ENCODE results near the gene MED29.

DNA sequence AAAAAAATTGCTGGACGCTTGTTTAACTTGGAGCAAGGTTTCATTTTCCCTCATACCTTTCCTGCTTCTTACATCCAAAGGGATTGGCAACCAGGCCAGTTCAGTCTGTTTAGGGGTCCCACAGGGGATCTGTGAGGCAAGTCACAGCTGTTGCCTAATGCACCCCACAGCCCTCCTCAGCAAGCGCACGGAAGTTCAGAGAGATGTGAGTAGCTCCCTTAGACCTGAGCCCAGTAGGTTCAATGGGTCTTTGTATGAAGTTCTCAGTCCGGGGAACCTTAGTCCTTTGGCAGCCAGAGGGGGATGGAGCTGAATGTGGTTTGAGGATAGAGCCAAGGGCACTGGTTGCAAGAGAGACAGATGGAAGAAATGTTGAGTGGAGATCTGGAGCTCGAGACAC lies 35.9 kb upstream of the MED29 start:
- TF ChIP-seq POLR2A (IDR thresholded peaks at IDR 0.05): no peak
- TF ChIP-seq, protein P1, sequence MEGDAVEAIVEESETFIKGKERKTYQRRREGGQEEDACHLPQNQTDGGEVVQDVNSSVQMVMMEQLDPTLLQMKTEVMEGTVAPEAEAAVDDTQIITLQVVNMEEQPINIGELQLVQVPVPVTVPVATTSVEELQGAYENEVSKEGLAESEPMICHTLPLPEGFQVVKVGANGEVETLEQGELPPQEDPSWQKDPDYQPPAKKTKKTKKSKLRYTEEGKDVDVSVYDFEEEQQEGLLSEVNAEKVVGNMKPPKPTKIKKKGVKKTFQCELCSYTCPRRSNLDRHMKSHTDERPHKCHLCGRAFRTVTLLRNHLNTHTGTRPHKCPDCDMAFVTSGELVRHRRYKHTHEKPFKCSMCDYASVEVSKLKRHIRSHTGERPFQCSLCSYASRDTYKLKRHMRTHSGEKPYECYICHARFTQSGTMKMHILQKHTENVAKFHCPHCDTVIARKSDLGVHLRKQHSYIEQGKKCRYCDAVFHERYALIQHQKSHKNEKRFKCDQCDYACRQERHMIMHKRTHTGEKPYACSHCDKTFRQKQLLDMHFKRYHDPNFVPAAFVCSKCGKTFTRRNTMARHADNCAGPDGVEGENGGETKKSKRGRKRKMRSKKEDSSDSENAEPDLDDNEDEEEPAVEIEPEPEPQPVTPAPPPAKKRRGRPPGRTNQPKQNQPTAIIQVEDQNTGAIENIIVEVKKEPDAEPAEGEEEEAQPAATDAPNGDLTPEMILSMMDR (IDR thresholded peaks at IDR 0.05): no peak

Data from ovary (tissue), 3 donors.